NT2/D1 (cell line): Measurements from ENCODE around the gene SPATA20.

Experiments
- DNase-seq: peaks from one replicate; pipeline ENCODE4 v3.0.0-alpha.2; 2011; ENCODE audit warnings: low read depth, low spot score
- H3K27me3 ChIP-seq: 2 replicates; pipeline ENCODE4 v1.6.0; 2011; ENCODE audit warnings: mild to moderate bottlenecking; ENCODE audit not compliant: insufficient read length, insufficient read depth
- H3K36me3 ChIP-seq: 2 replicates; pipeline ENCODE4 v1.6.1; 2011; ENCODE audit warnings: mild to moderate bottlenecking, low read length, mixed read lengths; ENCODE audit not compliant: insufficient read depth, insufficient read length
- H3K4me1 ChIP-seq: 2 replicates; pipeline ENCODE4 v1.5.1; 2011; ENCODE audit not compliant: insufficient read depth, insufficient read length
- H3K4me3 ChIP-seq: 2 replicates; pipeline ENCODE4 v1.5.1; 2011; ENCODE audit warnings: low read depth; ENCODE audit not compliant: insufficient read length
- H3K9ac ChIP-seq: 2 replicates; pipeline ENCODE4 v1.6.0; 2011; ENCODE audit warnings: low read depth; ENCODE audit not compliant: insufficient read length
- H3K9me3 ChIP-seq: 2 replicates; pipeline ENCODE4 v1.5.1; 2011; ENCODE audit warnings: mild to moderate bottlenecking, low read length; ENCODE audit not compliant: insufficient read depth
- SUZ12 ChIP-seq: IDR thresholded peaks from 2 replicates; pipeline ENCODE4 v1.6.1; 2011; ENCODE audit not compliant: insufficient read length, insufficient read depth; ENCODE audit errors: extremely low read depth
- YY1 ChIP-seq: IDR thresholded peaks from 2 replicates; pipeline ENCODE4 v1.6.1; 2011; ENCODE audit not compliant: insufficient read length, insufficient read depth
- ZNF274 ChIP-seq: IDR thresholded peaks from 2 replicates; pipeline ENCODE4 v1.6.1; 2011; ENCODE audit warnings: mild to moderate bottlenecking, low read depth, low read length

The SPATA20 gene

GRCh38 chr17:50521514-50521913 is 25.5 kb upstream of the SPATA20 start:
- H3K4me1 ChIP-seq, result peaks cover 7% of the 10 kb centered on the region
- no peak for TF ChIP-seq YY1
- TF ChIP-seq SUZ12, result no peak
- no peak for TF ChIP-seq ZNF274
- H3K9me3 ChIP-seq, result no peaks in the 10 kb centered on the region
- DNase-seq, result no peak
- H3K9ac ChIP-seq, result no peak overlapping the region
- H3K4me3 ChIP-seq, result no peak overlapping the region
- H3K36me3 ChIP-seq, result no peaks in the 10 kb centered on the region
- no peaks in the 10 kb centered on the region for H3K27me3 ChIP-seq

- Histone ChIP-seq H3K27me3 (no peaks in the 10 kb centered on the region), H3K9ac (no peak overlapping the region), H3K36me3 (no peaks in the 10 kb centered on the region), H3K9me3 (no peaks in the 10 kb centered on the region), H3K4me3 (no peak overlapping the region), H3K4me1 (peaks cover 11% of the 10 kb centered on the region)
- TF ChIP-seq SUZ12, result no peak
- no peak for TF ChIP-seq YY1
- TF ChIP-seq ZNF274, result no peak
- DNase-seq, result no peak
Observed at GRCh38 chr17:50522766-50523165, 24.2 kb upstream of the SPATA20 start.

- no peaks in the 10 kb centered on the region for H3K27me3 ChIP-seq
- H3K4me3 ChIP-seq, result no peak overlapping the region
- H3K9ac ChIP-seq, result no peak overlapping the region
- no peaks in the 10 kb centered on the region for H3K36me3 ChIP-seq
- no peaks in the 10 kb centered on the region for H3K9me3 ChIP-seq
- DNase-seq, result no peak
- H3K4me1 ChIP-seq, result peaks cover 8% of the 10 kb centered on the region
- TF ChIP-seq SUZ12 (no peak), ZNF274 (no peak), YY1 (no peak)
Observed at GRCh38 chr17:50523208-50523607, 23.8 kb upstream of the SPATA20 start.

- no peak for TF ChIP-seq YY1
- no peak for TF ChIP-seq ZNF274
- TF ChIP-seq SUZ12, result no peak
- DNase-seq, result no peak
- Histone ChIP-seq H3K36me3 (no peaks in the 10 kb centered on the region), H3K4me1 (peaks cover 4% of the 10 kb centered on the region), H3K4me3 (no peak overlapping the region), H3K9ac (no peak overlapping the region), H3K9me3 (no peaks in the 10 kb centered on the region), H3K27me3 (no peaks in the 10 kb centered on the region)
Observed at GRCh38 chr17:50524838-50525237, 22.1 kb upstream of the SPATA20 start.

GRCh38 chr17:50527155-50527762 is 19.7 kb upstream of the SPATA20 start:
- TF ChIP-seq SUZ12, result no peak
- TF ChIP-seq YY1, result no peak
- TF ChIP-seq ZNF274, result no peak
- peaks cover 10% of the 10 kb centered on the region for H3K4me1 ChIP-seq
- DNase-seq, result no peak

GRCh38 chr17:50527949-50528474 is 19.0 kb upstream of the SPATA20 start:
- DNase-seq, result no peak
- H3K9me3 ChIP-seq, result no peaks in the 10 kb centered on the region
- peaks cover 20% of the 10 kb centered on the region for H3K27me3 ChIP-seq
- no peak for TF ChIP-seq ZNF274
- no peak for TF ChIP-seq SUZ12
- TF ChIP-seq YY1, result no peak
- no peak overlapping the region for H3K4me3 ChIP-seq
- H3K9ac ChIP-seq, result no peak overlapping the region
- peaks cover 11% of the 10 kb centered on the region for H3K4me1 ChIP-seq
- no peaks in the 10 kb centered on the region for H3K36me3 ChIP-seq

More at GRCh38 chr17:50527155-50527762, 19.7 kb upstream of the SPATA20 start:
- H3K9me3 ChIP-seq, result no peaks in the 10 kb centered on the region
- no peaks in the 10 kb centered on the region for H3K36me3 ChIP-seq
- H3K4me3 ChIP-seq, result no peak overlapping the region
- peaks cover 13% of the 10 kb centered on the region for H3K27me3 ChIP-seq
- H3K9ac ChIP-seq, result no peak overlapping the region

- H3K9ac ChIP-seq, result no peak overlapping the region
- no peak for TF ChIP-seq ZNF274
- no peak for TF ChIP-seq YY1
- no peak for TF ChIP-seq SUZ12
- peaks cover 27% of the 10 kb centered on the region for H3K4me1 ChIP-seq
- H3K36me3 ChIP-seq, result no peaks in the 10 kb centered on the region
- DNase-seq, result no peak
- H3K27me3 ChIP-seq, result peaks cover 39% of the 10 kb centered on the region
- H3K4me3 ChIP-seq, result no peak overlapping the region
- no peaks in the 10 kb centered on the region for H3K9me3 ChIP-seq
Observed at GRCh38 chr17:50529849-50530248, 17.1 kb upstream of the SPATA20 start.
